Measurements from ENCODE around the gene DCLK1. TPM values are rescaled to one million over a fixed set of nuclear protein-coding genes. Genes with fewer than 3 reads are reported as not detected.

The DCLK1 gene
- total RNA-seq, 6 experiments from 2014 or later: 0.07 to 0.12 (median 0.10) TPM; not detected in 2

DNA sequence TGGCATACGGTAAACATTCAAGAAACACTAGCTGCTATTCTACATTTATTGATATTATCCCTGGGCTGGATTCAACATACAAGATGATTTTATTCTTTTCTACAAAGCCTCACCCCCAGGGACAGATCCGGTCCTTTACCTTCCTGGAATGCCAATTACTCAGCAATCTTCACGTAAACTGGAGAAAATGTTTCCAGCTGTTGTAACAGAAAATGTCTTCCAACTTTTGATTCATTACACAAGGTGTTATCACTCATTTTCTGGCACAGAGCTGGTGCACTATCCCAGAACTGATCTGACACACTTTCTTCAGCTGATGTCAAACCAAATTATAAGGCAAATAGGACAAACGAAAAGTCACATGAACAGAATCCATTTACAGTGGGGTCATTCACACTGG lies 33.1 kb downstream of the DCLK1 start:
- WGBS (ENCODE audit: insufficient coverage, low coverage, low lambda C conversion rate, missing lambda C conversion rate): 37% methylated on average over 4 of the region's 4 CpGs
- Histone ChIP-seq H3K4me3 (no peak overlapping the region), H3K9me3 (no peaks in the 10 kb centered on the region), H3K27me3 (no peaks in the 10 kb centered on the region), H3K36me3 (no peaks in the 10 kb centered on the region), H3K4me1 (no peaks in the 10 kb centered on the region), H3K27ac (no peak overlapping the region)
- ATAC-seq (no peak), DNase-seq (no peak)
- intact Hi-C loops (cut with DNase I): no loop called here
- TF ChIP-seq POLR2A (IDR thresholded peaks at IDR 0.05) (no peak), CTCF (IDR thresholded peaks at IDR 0.05) (no peak)

DNA sequence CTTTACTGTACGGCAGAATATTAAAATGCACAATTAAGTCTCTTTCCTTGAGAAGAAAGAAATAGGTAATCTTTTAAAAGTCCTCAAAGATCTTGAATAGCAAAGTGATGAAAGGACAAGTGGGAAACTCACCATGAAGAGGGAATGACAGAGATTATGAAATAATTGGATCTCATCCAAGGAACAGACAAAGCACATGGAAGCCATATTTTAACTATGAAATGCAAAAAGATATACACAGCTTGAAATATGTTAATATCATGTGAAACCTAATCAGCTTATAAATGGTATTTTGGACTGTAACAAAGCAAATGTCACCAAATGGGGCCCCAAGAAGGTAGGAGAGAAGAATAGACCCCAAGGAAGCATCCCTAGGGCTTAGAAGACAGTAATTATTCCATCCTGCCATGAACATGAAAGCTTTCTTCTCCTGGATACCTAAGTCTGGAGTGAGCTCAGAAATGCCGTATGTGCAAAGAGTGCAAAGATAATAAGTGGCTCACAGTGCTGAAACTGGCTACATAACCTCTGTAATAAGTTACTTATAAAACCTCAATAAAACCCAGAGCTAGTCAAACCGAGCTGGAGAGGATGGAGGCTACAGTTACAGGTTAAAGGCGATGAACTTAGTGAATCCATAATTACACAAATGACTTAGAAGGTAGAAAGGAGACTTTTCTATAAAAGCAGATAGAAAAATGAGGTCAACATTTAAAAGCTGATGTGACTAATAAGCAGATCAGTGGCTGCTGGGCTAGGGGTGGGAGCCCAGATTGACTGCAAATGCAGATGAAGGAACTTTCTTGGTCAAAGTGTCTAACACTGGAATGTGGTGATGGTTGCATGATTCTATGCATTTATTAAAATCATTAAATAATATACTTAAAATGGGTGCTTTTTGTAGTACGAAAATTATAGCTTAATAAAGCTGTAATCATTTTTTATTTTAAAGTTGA lies 34.4 kb downstream of the DCLK1 start:
- DNase-seq (no peak), ATAC-seq (no peak)
- no peaks in the 10 kb centered on the region for H3K36me3 ChIP-seq
- H3K27ac ChIP-seq: no peak overlapping the region
- H3K4me3 ChIP-seq: no peak overlapping the region
- H3K27me3 ChIP-seq: no peaks in the 10 kb centered on the region
- no peaks in the 10 kb centered on the region for H3K4me1 ChIP-seq
- WGBS (ENCODE audit: insufficient coverage, low coverage, low lambda C conversion rate, missing lambda C conversion rate): 40% methylated on average over 5 of the region's 5 CpGs
- intact Hi-C loops (cut with DNase I): no loop called here
- TF ChIP-seq CTCF (IDR thresholded peaks at IDR 0.05) (no peak), POLR2A (IDR thresholded peaks at IDR 0.05) (no peak)
- no peaks in the 10 kb centered on the region for H3K9me3 ChIP-seq

DNA sequence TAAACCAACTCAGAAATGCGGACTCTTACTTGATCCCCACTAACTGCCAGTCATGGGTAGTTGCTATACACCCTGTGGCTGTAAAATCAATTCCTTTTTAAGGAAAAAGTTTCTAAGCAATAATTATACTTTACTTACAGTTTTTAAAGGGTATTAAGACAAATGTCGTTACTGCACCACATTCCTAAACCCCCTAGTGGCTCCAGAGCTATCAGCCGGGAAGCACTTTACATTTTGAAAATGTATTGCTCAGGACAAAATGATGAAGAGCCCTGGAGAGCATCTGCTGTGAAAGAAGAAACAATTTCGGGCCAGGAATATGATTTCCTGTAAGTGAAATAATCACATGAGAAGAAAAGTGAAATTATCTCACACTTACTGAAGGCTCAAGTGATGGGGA lies 36.7 kb downstream of the DCLK1 start:
- Histone ChIP-seq H3K4me3 (no peak overlapping the region), H3K27me3 (no peaks in the 10 kb centered on the region), H3K4me1 (no peaks in the 10 kb centered on the region), H3K27ac (no peak overlapping the region), H3K36me3 (no peaks in the 10 kb centered on the region), H3K9me3 (no peaks in the 10 kb centered on the region)
- 36% methylated on average over 4 of the region's 4 CpGs for WGBS (ENCODE audit: insufficient coverage, low coverage, low lambda C conversion rate, missing lambda C conversion rate)
- no peak for ATAC-seq
- no peak for DNase-seq
- intact Hi-C loops (cut with DNase I): no loop called here
- TF ChIP-seq POLR2A (IDR thresholded peaks at IDR 0.05) (no peak), CTCF (IDR thresholded peaks at IDR 0.05) (no peak)

DNA sequence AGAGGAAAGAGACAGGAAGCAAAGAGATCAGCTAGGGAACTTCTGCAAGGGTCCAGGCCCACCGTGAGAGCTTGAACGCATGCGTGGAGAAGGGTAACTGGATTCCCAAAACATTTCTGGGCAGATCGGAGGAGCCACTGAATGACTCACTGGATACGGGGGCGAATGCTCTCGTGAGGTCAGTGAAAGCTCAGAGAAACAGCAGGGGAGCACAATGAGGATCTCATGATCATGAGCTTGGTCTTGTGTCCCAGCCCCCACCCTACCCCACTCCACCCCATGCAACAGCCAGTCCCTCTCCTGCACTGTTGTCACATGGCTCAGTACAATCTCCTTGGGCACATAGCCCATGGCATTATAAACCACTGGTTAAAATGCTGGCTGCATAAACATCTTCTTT lies 40.6 kb downstream of the DCLK1 start:
- DNase-seq: no peak
- WGBS (ENCODE audit: insufficient coverage, low coverage, low lambda C conversion rate, missing lambda C conversion rate): 73% methylated on average over 5 of the region's 7 CpGs
- intact Hi-C loops (cut with DNase I): no loop called here
- Histone ChIP-seq H3K27me3 (no peaks in the 10 kb centered on the region), H3K9me3 (no peaks in the 10 kb centered on the region), H3K4me1 (no peaks in the 10 kb centered on the region), H3K36me3 (no peaks in the 10 kb centered on the region), H3K4me3 (no peak overlapping the region), H3K27ac (no peak overlapping the region)
- TF ChIP-seq CTCF (IDR thresholded peaks at IDR 0.05) (no peak), POLR2A (IDR thresholded peaks at IDR 0.05) (no peak)
- no peak for ATAC-seq

All from right lobe of liver (tissue), 6 donors.